ENCODE data around the gene MAPK6. TPM values are rescaled to one million over a fixed set of nuclear protein-coding genes. Genes with fewer than 3 reads are reported as not detected.

MAPK6 gene
- polyA plus RNA-seq, 1 donor (not counting 4 experiments of a cell fraction or from before 2014, with no cell fraction given) = 103 TPM

- Histone ChIP-seq H3K79me2 (ENCODE audit: control insufficient read depth, insufficient read depth, low read length) (peaks cover 35% of the 10 kb centered on the region), H4K20me1 (ENCODE audit: control insufficient read depth, extremely low read depth, insufficient read depth, low read length) (no peaks in the 10 kb centered on the region), H3K9me1 (ENCODE audit: control insufficient read depth, extremely low read depth, insufficient read depth, low read length) (no peaks in the 10 kb centered on the region), H3K36me3 (ENCODE audit: control insufficient read depth in 2 of 2, extremely low read depth in 1 of 2, insufficient read depth in 2 of 2, low read length in 2 of 2) (no peaks in the 10 kb centered on the region), H3K27me3 (ENCODE audit: control insufficient read depth, extremely low read depth, insufficient read depth, low read length) (no peaks in the 10 kb centered on the region), H3K9ac (ENCODE audit: control insufficient read depth, extremely low read depth, insufficient read depth, low read length) (peak overlapping the region; percentile 100), H3K9me3 (ENCODE audit: control insufficient read depth, low read depth, low read length) (no peaks in the 10 kb centered on the region), H3K4me2 (ENCODE audit: control insufficient read depth, extremely low read depth, insufficient read depth, low read depth, low read length) (peak overlapping the region; percentile 78), H3K4me3 (ENCODE audit: control insufficient read depth in 2 of 3, extremely low read depth in 1 of 3, insufficient read depth in 2 of 3, low read depth in 1 of 3, low read length in 3 of 3) (peak overlapping the region in 1 of 3 experiments; percentile 74), H3K4me1 (ENCODE audit: control insufficient read depth, extremely low read depth, insufficient read depth, low read length) (peaks cover 25% of the 10 kb centered on the region), H2AFZ (ENCODE audit: control insufficient read depth, low read length) (no peak overlapping the region), H3K27ac (ENCODE audit: control insufficient read depth, insufficient read depth, low read length) (peak overlapping the region; percentile 100)
- DNase-seq (ENCODE audit: low read depth, low spot score) (no peak), FAIRE-seq (no peak)
- dilution Hi-C loops (cut with MboI; ENCODE audit: extremely low pct_ligation_motif_present, low sequenced_read_pairs) = no loop called here
- no peak for TF ChIP-seq EZH2 (IDR thresholded peaks at IDR 0.05; ENCODE audit: low read length)
- TF ChIP-seq, protein P1, sequence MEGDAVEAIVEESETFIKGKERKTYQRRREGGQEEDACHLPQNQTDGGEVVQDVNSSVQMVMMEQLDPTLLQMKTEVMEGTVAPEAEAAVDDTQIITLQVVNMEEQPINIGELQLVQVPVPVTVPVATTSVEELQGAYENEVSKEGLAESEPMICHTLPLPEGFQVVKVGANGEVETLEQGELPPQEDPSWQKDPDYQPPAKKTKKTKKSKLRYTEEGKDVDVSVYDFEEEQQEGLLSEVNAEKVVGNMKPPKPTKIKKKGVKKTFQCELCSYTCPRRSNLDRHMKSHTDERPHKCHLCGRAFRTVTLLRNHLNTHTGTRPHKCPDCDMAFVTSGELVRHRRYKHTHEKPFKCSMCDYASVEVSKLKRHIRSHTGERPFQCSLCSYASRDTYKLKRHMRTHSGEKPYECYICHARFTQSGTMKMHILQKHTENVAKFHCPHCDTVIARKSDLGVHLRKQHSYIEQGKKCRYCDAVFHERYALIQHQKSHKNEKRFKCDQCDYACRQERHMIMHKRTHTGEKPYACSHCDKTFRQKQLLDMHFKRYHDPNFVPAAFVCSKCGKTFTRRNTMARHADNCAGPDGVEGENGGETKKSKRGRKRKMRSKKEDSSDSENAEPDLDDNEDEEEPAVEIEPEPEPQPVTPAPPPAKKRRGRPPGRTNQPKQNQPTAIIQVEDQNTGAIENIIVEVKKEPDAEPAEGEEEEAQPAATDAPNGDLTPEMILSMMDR (optimal IDR thresholded peaks at IDR 0.05 in 1 of 3, IDR thresholded peaks at IDR 0.05 in 1 of 3, conservative IDR thresholded peaks at IDR 0.05 in 1 of 3; ENCODE audit: extremely low read depth in 1 of 3, insufficient read depth in 2 of 3, low read length in 3 of 3) = no peak
These were observed 775 bp upstream of the MAPK6 start for GRCh38 chr15:52018244-52018643.

DNA sequence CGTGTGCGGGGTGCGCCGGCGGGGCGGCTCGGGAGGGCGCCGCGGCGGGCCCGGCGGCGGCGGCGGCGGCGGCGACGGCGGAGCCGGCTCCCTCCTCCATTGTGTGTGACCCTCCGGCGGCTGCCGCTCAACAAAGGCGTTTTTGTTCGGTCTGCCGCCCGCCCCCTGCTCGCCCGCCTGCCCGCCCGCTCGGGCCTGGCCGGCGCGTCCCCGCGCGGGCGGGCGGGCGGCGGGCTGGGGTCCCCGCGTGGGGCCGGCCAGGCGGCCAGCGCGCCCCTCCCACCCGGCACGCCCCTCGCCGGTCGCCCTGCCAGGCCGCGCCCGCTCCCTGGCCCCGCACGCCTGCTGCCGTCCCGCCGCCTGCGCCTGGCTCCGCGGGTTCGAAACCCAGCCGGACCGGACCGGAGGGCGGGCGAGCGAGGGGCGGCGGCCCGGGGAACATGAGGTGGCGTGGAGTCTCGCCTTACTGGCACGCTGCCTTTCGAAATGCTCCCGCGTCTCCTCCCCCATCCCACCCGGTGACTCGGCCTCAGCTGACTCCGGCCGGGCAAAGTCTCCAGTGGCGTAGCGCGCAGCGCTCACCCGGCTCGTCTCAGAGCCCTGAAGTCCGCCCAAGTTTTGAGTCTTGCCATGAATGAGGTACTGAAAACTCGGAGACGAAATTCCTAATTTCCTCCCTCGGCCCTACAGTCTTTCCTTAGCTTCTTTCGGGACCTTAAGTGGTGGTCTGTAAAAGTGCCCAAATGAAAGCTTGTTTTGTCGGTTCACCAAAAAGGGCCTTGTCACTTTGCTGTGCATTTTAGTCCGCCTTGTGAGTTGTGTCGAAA, 588 bp downstream of the MAPK6 start:
- Histone ChIP-seq H3K4me1 (ENCODE audit: control insufficient read depth, extremely low read depth, insufficient read depth, low read length) (peaks cover 20% of the 10 kb centered on the region), H3K79me2 (ENCODE audit: control insufficient read depth, insufficient read depth, low read length) (peaks cover 49% of the 10 kb centered on the region), H2AFZ (ENCODE audit: control insufficient read depth, low read length) (peak overlapping the region; percentile 62), H3K4me3 (ENCODE audit: control insufficient read depth in 2 of 3, extremely low read depth in 1 of 3, insufficient read depth in 2 of 3, low read depth in 1 of 3, low read length in 3 of 3) (peak overlapping the region; percentile 55 to 100 (median 100)), H3K9me1 (ENCODE audit: control insufficient read depth, extremely low read depth, insufficient read depth, low read length) (no peaks in the 10 kb centered on the region), H3K27me3 (ENCODE audit: control insufficient read depth, extremely low read depth, insufficient read depth, low read length) (no peaks in the 10 kb centered on the region), H3K9me3 (ENCODE audit: control insufficient read depth, low read depth, low read length) (no peaks in the 10 kb centered on the region), H4K20me1 (ENCODE audit: control insufficient read depth, extremely low read depth, insufficient read depth, low read length) (peaks cover under 1% of the 10 kb centered on the region), H3K27ac (ENCODE audit: control insufficient read depth, insufficient read depth, low read length) (peak overlapping the region; percentile 100), H3K4me2 (ENCODE audit: control insufficient read depth, extremely low read depth, insufficient read depth, low read depth, low read length) (peak overlapping the region; percentile 98), H3K36me3 (ENCODE audit: control insufficient read depth in 2 of 2, extremely low read depth in 1 of 2, insufficient read depth in 2 of 2, low read length in 2 of 2) (peaks cover 0 to 1% of the 10 kb centered on the region in 2 experiments), H3K9ac (ENCODE audit: control insufficient read depth, extremely low read depth, insufficient read depth, low read length) (peak overlapping the region; percentile 100)
- TF ChIP-seq EZH2 (IDR thresholded peaks at IDR 0.05; ENCODE audit: low read length) = no peak
- TF ChIP-seq, protein P1 (optimal IDR thresholded peaks at IDR 0.05 in 1 of 3, IDR thresholded peaks at IDR 0.05 in 1 of 3, conservative IDR thresholded peaks at IDR 0.05 in 1 of 3; ENCODE audit: extremely low read depth in 1 of 3, insufficient read depth in 2 of 3, low read length in 3 of 3) = no peak
- dilution Hi-C loops (cut with MboI; ENCODE audit: extremely low pct_ligation_motif_present, low sequenced_read_pairs) = no loop called here
- no peak for DNase-seq (ENCODE audit: low read depth, low spot score)
- FAIRE-seq = no peak
